GM10847 (cell line): ENCODE data around the gene PRIMA1.

Experiments used
- POLR2A ChIP-seq: IDR thresholded peaks from 2 replicates; pipeline ENCODE4 v1.6.1; 2011; ENCODE audit not compliant: insufficient read length; ENCODE audit errors: extremely low read depth

The PRIMA1 gene

GRCh38 chr14:93747560-93747959, 40.7 kb downstream of the PRIMA1 start:
- no peak for TF ChIP-seq POLR2A

GRCh38 chr14:93747102-93747501, 41.2 kb downstream of the PRIMA1 start:
- no peak for TF ChIP-seq POLR2A

- TF ChIP-seq POLR2A, result no peak
Measured at GRCh38 chr14:93745603-93746273, 42.5 kb downstream of the PRIMA1 start.

GRCh38 chr14:93744876-93745275, 43.4 kb downstream of the PRIMA1 start:
- TF ChIP-seq POLR2A, result no peak

GRCh38 chr14:93744176-93744575, 44.1 kb downstream of the PRIMA1 start:
- no peak for TF ChIP-seq POLR2A

GRCh38 chr14:93743270-93744060, 44.8 kb downstream of the PRIMA1 start:
- TF ChIP-seq POLR2A, result no peak

GRCh38 chr14:93742761-93743160, 45.5 kb downstream of the PRIMA1 start:
- TF ChIP-seq POLR2A, result no peak

GRCh38 chr14:93741556-93742230, 46.6 kb downstream of the PRIMA1 start:
- no peak for TF ChIP-seq POLR2A

GRCh38 chr14:93737634-93738033, 50.7 kb downstream of the PRIMA1 start:
- no peak for TF ChIP-seq POLR2A

GRCh38 chr14:93736378-93737014, 51.8 kb downstream of the PRIMA1 start:
- TF ChIP-seq POLR2A, result no peak

- TF ChIP-seq POLR2A, result no peak
Measured at GRCh38 chr14:93735206-93735605, 53.1 kb downstream of the PRIMA1 start.

GRCh38 chr14:93734086-93734822, 54.0 kb downstream of the PRIMA1 start:
- TF ChIP-seq POLR2A, result no peak

GRCh38 chr14:93733631-93734030, 54.7 kb downstream of the PRIMA1 start:
- TF ChIP-seq POLR2A, result no peak

- no peak for TF ChIP-seq POLR2A
Measured at GRCh38 chr14:93733231-93733630, 55.1 kb downstream of the PRIMA1 start.

GRCh38 chr14:93732524-93732923, 55.8 kb downstream of the PRIMA1 start:
- no peak for TF ChIP-seq POLR2A
